Measurements from ENCODE around the gene HECW1. TPM values are rescaled to one million over a fixed set of nuclear protein-coding genes. Genes with fewer than 3 reads are reported as not detected.

Gene HECW1
- total RNA-seq, 1 experiment from 2014 or later = 2.7 TPM

DNA sequence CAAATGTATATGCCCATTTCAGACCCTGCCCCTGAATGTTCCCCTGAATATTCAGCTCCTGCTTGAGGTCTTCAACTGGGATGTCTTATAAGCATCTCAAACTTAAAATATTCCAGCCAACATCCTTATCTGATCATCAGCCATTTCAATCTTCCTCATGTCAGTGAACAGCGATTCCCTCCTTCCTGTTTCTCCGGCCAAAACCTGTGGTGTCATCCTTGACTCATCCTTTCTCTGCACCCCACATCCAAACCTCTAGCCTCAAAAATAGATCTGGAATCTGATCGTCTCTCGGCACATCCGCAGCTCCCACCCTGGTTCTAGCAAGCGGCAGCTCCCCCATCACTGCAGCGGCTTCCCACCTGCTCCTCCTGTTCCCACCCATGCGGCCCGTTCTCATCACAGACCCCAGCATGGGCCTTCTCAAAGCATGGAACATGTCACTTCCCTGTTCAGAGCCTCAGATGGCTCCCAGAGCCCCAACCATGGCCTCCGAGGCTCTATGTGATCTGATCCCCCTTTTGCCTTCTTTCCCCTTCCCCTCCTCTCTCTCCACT, 165.7 kb downstream of the HECW1 start:
- Histone ChIP-seq H3K9me2 (ENCODE audit: insufficient read depth) (no peaks in the 10 kb centered on the region), H3K4me2 (no peak overlapping the region), H2AFZ (no peak overlapping the region), H3F3A (ENCODE audit: insufficient read depth, low read depth) (no peaks in the 10 kb centered on the region), H3K9me3 (ENCODE audit: insufficient read depth, low read depth) (no peaks in the 10 kb centered on the region), H3K4me1 (replicated peaks; ENCODE audit: insufficient read depth) (no peaks in the 10 kb centered on the region), H3K27me3 (ENCODE audit: insufficient read depth, low read depth) (peaks cover 61% of the 10 kb centered on the region), H4K20me1 (ENCODE audit: insufficient read depth) (no peaks in the 10 kb centered on the region), H3K79me2 (ENCODE audit: low read depth) (no peaks in the 10 kb centered on the region), H3K4me3 (no peak overlapping the region), H3K27ac (no peak overlapping the region), H3K36me3 (ENCODE audit: low read depth) (no peaks in the 10 kb centered on the region)
- BruUV-seq (replicated peaks) = no TSS peak
- TF ChIP-seq EZH2 (IDR thresholded peaks at IDR 0.05; ENCODE audit: low read depth) (no peak), CTCF (conservative IDR thresholded peaks at IDR 0.05) (no peak)
- no peak for DNase-seq
- intact Hi-C loops (cut with micrococcal nuclease; ENCODE audit: unreplicated experiment) = no loop called here
- ChIA-PET POLR2A (ENCODE audit: unreplicated experiment) (no interaction called here), CTCF (no interaction called here)

DNA sequence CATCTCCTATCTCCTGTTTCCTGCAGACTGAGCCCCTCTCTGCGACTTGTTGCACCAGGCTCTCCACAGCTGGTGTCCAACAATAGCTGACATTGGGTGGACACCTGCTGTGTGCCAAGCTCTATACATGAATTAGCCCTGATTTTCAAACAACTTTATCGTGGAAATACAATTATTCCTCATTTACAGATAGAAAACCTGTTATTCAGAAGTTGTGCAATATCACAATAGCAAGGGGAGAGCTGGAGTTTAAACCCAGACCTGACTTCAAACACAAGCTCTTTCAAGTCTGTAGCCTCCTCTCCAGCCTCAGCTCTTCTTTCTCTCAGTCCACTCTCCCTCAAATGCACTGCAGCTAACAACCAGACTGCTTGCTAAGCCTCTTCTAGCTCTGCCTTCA, 168.8 kb downstream of the HECW1 start:
- Histone ChIP-seq H3K27ac (no peak overlapping the region), H3K9me2 (ENCODE audit: insufficient read depth) (no peaks in the 10 kb centered on the region), H3K4me3 (no peak overlapping the region), H3K4me1 (replicated peaks; ENCODE audit: insufficient read depth) (no peaks in the 10 kb centered on the region), H4K20me1 (ENCODE audit: insufficient read depth) (no peaks in the 10 kb centered on the region), H3K27me3 (ENCODE audit: insufficient read depth, low read depth) (peaks cover 86% of the 10 kb centered on the region), H3K36me3 (ENCODE audit: low read depth) (no peaks in the 10 kb centered on the region), H2AFZ (no peak overlapping the region), H3K79me2 (ENCODE audit: low read depth) (no peaks in the 10 kb centered on the region), H3K9me3 (ENCODE audit: insufficient read depth, low read depth) (no peaks in the 10 kb centered on the region), H3K4me2 (no peak overlapping the region), H3F3A (ENCODE audit: insufficient read depth, low read depth) (no peaks in the 10 kb centered on the region)
- ChIA-PET CTCF (interaction anchor here (0.7 kb wide), 1 partner anchor 555 kb away, joined by 7 read pairs; no protein-coding TSS in a partner anchor), POLR2A (ENCODE audit: unreplicated experiment) (no interaction called here)
- intact Hi-C loops (cut with micrococcal nuclease; ENCODE audit: unreplicated experiment) = no loop called here
- no TSS peak for BruUV-seq (replicated peaks)
- DNase-seq = no peak
- no peak for TF ChIP-seq CTCF (conservative IDR thresholded peaks at IDR 0.05)

- ChIA-PET CTCF (no interaction called here), POLR2A (ENCODE audit: unreplicated experiment) (no interaction called here)
- intact Hi-C loops (cut with micrococcal nuclease; ENCODE audit: unreplicated experiment) = no loop called here
These were observed 171.3 kb downstream of the HECW1 start for GRCh38 chr7:43283706-43284105.

More at GRCh38 chr7:43283706-43284105, 171.3 kb downstream of the HECW1 start:
- Histone ChIP-seq H3K27ac (no peak overlapping the region), H4K20me1 (ENCODE audit: insufficient read depth) (no peaks in the 10 kb centered on the region), H3K27me3 (ENCODE audit: insufficient read depth, low read depth) (peaks cover 89% of the 10 kb centered on the region), H3K9me2 (ENCODE audit: insufficient read depth) (no peaks in the 10 kb centered on the region), H3K4me2 (no peak overlapping the region), H3K79me2 (ENCODE audit: low read depth) (no peaks in the 10 kb centered on the region), H3K4me1 (replicated peaks; ENCODE audit: insufficient read depth) (no peaks in the 10 kb centered on the region), H2AFZ (no peak overlapping the region), H3F3A (ENCODE audit: insufficient read depth, low read depth) (no peaks in the 10 kb centered on the region), H3K4me3 (no peak overlapping the region), H3K9me3 (ENCODE audit: insufficient read depth, low read depth) (no peaks in the 10 kb centered on the region), H3K36me3 (ENCODE audit: low read depth) (no peaks in the 10 kb centered on the region)
- TF ChIP-seq EZH2 (IDR thresholded peaks at IDR 0.05; ENCODE audit: low read depth) (no peak), CTCF (conservative IDR thresholded peaks at IDR 0.05) (no peak)
- no TSS peak for BruUV-seq (replicated peaks)
- DNase-seq = no peak

All from PC-9 (cell line).